ENCODE data around the gene SIMC1.

Gene SIMC1

GRCh38 chr5:176389135-176390123, 151.2 kb downstream of the SIMC1 start:
- peak; percentile 67 for DNase-seq

- DNase-seq: no peak
These were observed 153.3 kb downstream of the SIMC1 start for GRCh38 chr5:176391479-176391878.

- DNase-seq: no peak
These were observed 153.8 kb downstream of the SIMC1 start for GRCh38 chr5:176391999-176392398.

- no peak for DNase-seq
These were observed 154.3 kb downstream of the SIMC1 start for GRCh38 chr5:176392526-176392925.

GRCh38 chr5:176394096-176394495, 155.9 kb downstream of the SIMC1 start:
- no peak for DNase-seq

GRCh38 chr5:176394881-176395675, 156.9 kb downstream of the SIMC1 start:
- no peak for DNase-seq
